ENCODE results near the gene CHCHD6.

DNA sequence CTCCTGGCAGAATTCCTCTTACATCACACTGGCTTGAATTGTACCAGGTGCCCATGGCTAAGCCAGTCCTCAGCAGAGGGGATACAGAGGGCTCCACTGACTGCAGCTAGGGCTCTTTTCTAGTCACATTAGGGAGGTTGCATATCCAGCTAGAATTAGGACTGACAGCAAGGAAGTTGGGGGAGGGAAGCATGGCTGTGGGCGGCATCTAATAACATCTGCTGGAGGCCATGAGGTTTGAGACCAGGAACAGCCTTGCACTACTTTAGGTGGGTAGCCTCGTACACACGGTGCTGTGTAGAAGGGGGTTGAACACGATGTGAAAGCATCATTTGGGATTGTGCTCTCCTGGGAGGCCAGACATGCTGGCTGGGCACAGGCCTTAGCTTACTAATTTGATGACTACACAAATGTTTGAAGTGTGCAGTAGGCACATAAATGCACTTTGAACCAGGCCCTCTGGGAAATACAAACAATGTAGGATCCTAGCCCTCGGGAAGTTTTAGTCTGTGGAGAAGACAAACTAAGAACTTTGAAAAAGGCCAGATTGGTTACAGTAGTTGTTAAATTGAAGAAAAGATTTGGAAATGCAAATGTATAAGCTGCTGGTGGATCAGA, 30.2 kb downstream of the CHCHD6 start:
- TF ChIP-seq, protein P1, sequence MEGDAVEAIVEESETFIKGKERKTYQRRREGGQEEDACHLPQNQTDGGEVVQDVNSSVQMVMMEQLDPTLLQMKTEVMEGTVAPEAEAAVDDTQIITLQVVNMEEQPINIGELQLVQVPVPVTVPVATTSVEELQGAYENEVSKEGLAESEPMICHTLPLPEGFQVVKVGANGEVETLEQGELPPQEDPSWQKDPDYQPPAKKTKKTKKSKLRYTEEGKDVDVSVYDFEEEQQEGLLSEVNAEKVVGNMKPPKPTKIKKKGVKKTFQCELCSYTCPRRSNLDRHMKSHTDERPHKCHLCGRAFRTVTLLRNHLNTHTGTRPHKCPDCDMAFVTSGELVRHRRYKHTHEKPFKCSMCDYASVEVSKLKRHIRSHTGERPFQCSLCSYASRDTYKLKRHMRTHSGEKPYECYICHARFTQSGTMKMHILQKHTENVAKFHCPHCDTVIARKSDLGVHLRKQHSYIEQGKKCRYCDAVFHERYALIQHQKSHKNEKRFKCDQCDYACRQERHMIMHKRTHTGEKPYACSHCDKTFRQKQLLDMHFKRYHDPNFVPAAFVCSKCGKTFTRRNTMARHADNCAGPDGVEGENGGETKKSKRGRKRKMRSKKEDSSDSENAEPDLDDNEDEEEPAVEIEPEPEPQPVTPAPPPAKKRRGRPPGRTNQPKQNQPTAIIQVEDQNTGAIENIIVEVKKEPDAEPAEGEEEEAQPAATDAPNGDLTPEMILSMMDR (IDR thresholded peaks at IDR 0.05 in 2 of 3, conservative IDR thresholded peaks at IDR 0.05 in 1 of 3; ENCODE audit: borderline replicate concordance in 1 of 3, insufficient read depth in 1 of 3, low read depth in 2 of 3, low read length in 2 of 3) = no peak
- no peak for TF ChIP-seq EZH2 (IDR thresholded peaks at IDR 0.05)
- no peak for TF ChIP-seq POLR2A (IDR thresholded peaks at IDR 0.05; ENCODE audit: borderline replicate concordance, extremely low read depth, insufficient read depth, insufficient read length)
- TF ChIP-seq, protein P2, sequence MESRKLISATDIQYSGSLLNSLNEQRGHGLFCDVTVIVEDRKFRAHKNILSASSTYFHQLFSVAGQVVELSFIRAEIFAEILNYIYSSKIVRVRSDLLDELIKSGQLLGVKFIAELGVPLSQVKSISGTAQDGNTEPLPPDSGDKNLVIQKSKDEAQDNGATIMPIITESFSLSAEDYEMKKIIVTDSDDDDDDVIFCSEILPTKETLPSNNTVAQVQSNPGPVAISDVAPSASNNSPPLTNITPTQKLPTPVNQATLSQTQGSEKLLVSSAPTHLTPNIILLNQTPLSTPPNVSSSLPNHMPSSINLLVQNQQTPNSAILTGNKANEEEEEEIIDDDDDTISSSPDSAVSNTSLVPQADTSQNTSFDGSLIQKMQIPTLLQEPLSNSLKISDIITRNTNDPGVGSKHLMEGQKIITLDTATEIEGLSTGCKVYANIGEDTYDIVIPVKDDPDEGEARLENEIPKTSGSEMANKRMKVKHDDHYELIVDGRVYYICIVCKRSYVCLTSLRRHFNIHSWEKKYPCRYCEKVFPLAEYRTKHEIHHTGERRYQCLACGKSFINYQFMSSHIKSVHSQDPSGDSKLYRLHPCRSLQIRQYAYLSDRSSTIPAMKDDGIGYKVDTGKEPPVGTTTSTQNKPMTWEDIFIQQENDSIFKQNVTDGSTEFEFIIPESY (IDR thresholded peaks at IDR 0.05; ENCODE audit: extremely low read depth, insufficient replicate concordance, low read length) = no peak
- TF ChIP-seq POLR2AphosphoS5 (IDR thresholded peaks at IDR 0.05; ENCODE audit: low read depth, low read length) = no peak

All from HCT116 (cell line).